ES-I3 (cell line): Measurements from ENCODE around the gene MOGAT3.
A peak's percentile ranks its signal among the peaks of the same experiment; 100 is the strongest.

Source experiments
- H3K36me3 ChIP-seq: 2 replicates; pipeline ENCODE4 v1.6.1; 2013; ENCODE audit warnings: mild to moderate bottlenecking, low read length, control low read depth, moderate library complexity; ENCODE audit not compliant: insufficient read depth
- H3K4me1 ChIP-seq: 2 replicates; pipeline ENCODE4 v1.6.1; 2013; ENCODE audit warnings: mild to moderate bottlenecking, control low read depth, low read length; ENCODE audit not compliant: insufficient read depth
- H3K9ac ChIP-seq: 2 replicates; pipeline ENCODE4 v1.6.1; 2013; ENCODE audit warnings: low read depth, mild to moderate bottlenecking, low read length, moderate library complexity
- H3K9me3 ChIP-seq: 2 replicates; pipeline ENCODE4 v1.6.1; 2013; ENCODE audit warnings: mild to moderate bottlenecking, low read length, moderate library complexity; ENCODE audit not compliant: control insufficient read depth, insufficient read depth

Gene MOGAT3

DNA sequence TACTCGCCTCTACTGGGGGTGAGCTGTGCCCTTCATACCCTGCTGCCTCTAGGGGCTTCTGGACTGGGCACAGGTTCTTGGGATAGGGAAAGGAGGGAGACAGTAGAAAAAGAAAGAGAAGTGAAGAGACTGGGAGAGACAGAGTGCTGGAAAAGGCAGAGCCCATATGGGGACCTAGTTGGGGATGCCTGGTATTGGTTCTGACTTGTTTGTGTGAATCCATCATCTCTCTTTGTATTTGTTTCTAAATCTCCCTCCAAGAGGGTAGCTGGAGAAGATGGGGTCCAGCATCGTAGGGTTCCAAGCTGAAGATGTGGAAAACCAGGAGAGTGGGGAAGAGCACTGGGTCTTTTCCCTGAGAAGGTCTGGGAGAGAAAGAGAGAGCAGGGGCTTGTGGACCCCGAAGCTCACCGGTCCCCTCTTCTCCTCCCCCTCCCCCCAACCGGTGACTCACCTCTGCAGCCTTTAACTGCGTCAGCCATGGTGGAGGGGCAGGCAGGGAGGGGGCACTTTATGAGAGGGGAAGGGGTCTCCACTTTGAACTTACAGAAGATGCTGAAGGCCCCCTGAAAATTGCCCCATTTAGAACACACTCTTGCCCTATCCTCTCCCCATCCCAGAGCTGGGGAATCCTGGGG lies 32.3 kb downstream of the MOGAT3 start:
- H3K9me3 ChIP-seq: no peaks in the 10 kb centered on the region
- H3K9ac ChIP-seq: peak overlapping the region; percentile 53; the same call in 1 of the 2 replicates
- H3K4me1 ChIP-seq: peaks cover 16% of the 10 kb centered on the region
- no peaks in the 10 kb centered on the region for H3K36me3 ChIP-seq

DNA sequence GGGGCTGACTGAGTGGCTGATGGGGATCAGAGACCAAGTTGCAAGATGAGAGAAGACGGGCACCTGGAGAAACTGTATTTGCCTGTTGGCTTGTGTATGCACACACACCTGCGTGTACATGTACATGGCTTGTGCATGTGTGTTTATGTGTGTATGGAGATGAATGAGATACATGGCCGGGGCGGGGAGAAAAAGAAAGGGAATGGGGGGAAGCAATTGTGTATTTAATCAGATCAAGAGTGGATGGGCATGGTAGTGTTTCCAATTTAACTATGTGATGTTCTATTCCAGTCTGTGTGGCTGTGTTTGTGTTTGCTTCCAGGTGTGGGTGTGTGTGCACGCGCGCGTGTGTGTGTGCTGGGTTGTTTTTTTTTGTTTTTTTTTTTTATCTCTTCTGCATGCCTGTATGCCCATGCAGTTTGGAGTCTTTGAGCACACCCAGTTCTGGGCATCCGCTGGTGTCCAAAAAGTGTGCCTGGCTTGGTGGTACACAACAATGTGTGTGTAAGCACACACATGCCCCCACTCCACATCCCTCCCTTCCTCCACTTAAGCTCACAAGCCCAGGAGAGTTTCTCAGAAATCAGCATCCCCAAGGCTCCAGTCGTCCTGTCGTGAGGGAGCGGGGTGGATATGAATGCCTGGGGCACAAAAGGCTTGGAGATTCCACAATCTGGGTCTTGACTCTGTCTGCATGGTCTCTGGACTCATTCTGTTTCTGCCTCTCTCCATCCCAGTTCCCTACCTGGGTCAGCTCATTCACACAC lies 33.0 kb downstream of the MOGAT3 start:
- H3K9ac ChIP-seq: peak overlapping the region; percentile 53
- H3K9me3 ChIP-seq: no peaks in the 10 kb centered on the region
- no peaks in the 10 kb centered on the region for H3K36me3 ChIP-seq
- peaks cover 16% of the 10 kb centered on the region for H3K4me1 ChIP-seq

DNA sequence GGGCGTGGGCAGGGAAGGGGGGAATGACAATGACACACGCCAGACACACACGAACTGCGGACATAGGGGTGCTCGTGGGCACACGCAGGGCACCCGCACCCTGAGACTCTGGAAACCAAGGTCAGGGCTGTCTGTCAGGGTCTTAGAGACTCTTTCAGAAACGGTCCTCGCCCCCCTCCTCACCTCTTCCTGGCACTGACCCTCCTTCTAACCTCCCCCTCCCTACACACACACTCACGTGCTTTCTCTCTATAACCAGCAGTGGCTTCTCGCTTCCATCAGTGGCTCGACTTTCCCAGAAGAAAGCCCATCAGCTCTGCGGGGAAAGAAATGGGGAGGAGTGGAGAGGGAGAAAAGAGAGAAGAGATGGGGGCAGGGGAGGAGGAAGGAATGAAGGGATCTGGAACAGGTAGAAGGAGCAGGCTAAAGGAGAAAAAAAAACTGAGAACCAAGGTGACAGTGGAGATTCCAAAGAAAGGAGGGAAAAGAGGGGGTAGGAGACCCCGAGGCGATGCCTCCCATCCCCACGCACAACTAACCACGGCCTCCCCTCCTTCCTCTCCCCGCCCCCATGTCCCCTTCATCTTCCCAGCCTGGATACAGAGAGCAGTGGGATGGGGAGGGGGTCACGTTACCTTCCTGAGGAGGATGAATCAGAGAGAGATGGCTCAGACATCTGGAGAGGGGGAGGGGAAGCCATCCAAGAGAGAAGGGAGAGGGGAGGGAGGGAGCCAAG lies 33.8 kb downstream of the MOGAT3 start:
- Histone ChIP-seq H3K9ac (peak overlapping the region; percentile 53), H3K4me1 (peaks cover 16% of the 10 kb centered on the region), H3K36me3 (no peaks in the 10 kb centered on the region), H3K9me3 (no peaks in the 10 kb centered on the region)

DNA sequence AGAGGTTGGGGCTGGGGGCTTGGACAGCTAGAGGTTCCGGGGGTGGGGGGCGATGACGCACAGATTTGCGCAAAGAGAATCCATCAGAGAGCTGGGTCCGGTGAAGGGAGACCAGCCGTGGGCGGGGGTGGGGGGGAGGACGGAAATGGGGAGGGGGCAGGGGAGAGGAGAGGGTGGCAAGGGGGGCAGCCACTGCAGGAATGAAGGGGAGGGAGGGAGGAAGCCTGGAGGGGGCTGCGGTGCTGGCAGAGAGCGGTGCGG lies 34.3 kb downstream of the MOGAT3 start:
- Histone ChIP-seq H3K9ac (peak overlapping the region; percentile 53), H3K4me1 (peaks cover 17% of the 10 kb centered on the region), H3K9me3 (no peaks in the 10 kb centered on the region), H3K36me3 (no peaks in the 10 kb centered on the region)

DNA sequence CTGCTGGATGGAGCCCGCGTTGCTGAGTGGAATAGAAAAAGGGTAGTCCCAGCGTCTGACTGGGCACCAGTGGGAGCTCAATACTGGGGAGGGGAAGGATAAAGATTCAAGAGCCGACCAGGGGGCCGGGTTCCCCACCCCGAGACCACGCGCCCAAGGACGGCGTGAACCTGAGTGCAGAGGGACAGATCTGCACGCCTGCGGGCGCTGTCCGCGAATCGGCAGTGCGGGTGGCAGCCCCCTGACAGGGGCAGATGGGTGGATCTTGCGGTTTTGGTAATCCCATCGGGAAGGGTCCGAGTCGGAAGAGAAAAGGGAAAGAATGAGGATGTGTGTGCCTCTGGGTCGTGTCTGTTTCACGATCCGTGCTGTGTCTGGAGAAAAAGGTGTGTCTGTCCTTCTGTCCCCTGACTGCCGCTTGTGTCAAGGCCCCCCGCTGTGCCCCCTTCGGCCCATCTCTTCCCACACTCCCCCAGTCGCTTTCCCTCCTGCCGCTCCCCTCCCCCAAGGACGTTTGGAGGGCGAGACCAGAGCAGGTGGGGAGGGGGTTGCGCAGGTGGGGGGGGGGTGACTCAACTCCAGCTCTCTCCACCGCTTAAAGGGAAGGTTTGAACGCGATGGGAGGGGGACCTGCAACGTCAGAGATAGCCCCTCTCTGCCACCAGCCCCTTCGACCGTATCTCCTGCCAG lies 34.7 kb downstream of the MOGAT3 start:
- no peaks in the 10 kb centered on the region for H3K36me3 ChIP-seq
- no peaks in the 10 kb centered on the region for H3K9me3 ChIP-seq
- H3K4me1 ChIP-seq: peaks cover 22% of the 10 kb centered on the region
- H3K9ac ChIP-seq: peak overlapping the region; percentile 66

DNA sequence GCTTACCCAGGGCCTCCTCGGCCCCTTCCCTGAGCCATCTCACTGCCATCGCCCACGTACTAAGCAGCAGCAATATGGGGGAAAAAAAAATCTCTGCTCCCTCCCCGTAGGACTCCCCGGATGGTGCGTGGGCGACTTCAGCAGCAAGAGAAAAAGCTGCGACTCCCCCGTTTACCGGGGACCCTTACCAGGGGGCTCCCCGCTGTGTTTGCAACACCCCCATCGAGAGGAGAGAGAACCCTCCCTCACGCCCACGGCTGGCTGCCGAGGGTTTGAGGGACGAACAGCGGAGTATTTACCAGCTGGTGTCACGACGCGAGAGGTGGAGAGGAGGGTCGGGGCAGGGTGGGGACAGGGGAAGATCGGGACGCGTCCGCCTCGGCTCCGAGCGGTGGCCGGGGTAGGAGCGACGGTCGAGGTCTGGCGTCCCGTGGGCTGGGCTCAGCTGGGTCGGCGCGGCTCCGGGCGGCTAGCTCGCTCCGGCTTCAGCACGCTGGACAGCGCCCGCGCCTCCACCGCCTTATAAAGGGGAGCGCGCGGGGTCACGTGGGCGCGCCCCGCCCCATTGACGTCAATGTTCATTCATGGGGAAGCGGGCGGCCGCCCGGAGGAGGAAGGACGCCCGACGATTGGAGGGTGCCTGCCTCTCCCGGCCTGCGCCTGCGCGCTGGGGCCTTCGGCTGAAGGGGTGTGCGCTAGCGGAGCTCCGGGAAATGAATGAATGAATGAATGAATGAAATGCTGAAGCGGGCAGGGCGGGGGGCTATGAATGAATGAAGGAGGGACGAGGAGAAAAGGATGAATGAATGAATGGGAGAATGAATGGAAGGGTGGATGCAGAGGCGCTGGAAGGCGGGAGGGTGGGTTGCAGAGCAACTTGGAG lies 35.5 kb downstream of the MOGAT3 start, which contains the start of gene VGF:
TSS of gene VGF (minus strand) at position 495 of the 883 bp plus-strand sequence. CDS start 726 bp downstream, outside the sequence.
- Histone ChIP-seq H3K9ac (peak within 1 kb of the TSS; percentile 80), H3K9me3 (no peaks in the 10 kb centered on the region), H3K36me3 (no peaks in the 10 kb centered on the region), H3K4me1 (peaks cover 23% of the 10 kb centered on the region)

DNA sequence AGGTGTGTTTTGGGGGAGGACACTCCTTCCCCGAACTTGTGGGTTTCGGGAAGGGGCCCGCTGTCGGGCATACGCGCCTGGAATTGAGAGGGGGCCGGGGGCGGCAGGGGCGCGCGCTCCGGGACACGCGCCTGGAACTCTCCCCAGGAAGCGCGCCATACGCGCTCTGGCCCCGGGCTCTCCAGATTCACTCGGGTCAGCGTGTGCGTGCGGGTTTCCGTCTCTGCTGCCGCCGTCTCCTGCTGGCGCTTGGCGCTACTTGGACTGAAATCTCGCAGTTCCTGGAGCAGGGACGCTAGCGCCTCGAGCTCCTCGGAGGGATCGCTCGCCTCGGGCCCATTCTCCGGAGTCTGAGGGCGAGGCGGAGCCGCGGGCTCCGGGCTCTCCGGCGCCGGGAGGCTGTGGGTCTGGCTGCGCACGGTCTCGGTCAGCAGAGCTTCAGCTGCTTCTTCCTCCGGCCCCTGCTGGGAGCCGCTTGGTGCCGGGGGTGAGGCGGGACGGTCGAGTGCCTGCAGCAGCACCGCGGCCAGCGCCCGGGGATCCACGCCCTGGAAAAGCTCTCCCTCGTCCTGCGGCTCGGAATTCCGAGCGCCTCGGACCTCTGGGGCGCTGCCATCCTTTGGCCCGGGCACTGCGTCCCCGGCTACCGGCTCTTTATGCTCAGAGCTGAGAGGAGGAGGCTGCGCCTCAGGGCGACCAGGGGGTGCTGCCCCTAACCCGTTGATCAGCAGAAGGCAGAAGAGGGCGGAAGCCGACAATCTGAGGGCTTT lies 36.6 kb downstream of the MOGAT3 start:
- Histone ChIP-seq H3K9ac (peak overlapping the region; percentile 80), H3K9me3 (no peaks in the 10 kb centered on the region), H3K36me3 (no peaks in the 10 kb centered on the region), H3K4me1 (peaks cover 31% of the 10 kb centered on the region)

DNA sequence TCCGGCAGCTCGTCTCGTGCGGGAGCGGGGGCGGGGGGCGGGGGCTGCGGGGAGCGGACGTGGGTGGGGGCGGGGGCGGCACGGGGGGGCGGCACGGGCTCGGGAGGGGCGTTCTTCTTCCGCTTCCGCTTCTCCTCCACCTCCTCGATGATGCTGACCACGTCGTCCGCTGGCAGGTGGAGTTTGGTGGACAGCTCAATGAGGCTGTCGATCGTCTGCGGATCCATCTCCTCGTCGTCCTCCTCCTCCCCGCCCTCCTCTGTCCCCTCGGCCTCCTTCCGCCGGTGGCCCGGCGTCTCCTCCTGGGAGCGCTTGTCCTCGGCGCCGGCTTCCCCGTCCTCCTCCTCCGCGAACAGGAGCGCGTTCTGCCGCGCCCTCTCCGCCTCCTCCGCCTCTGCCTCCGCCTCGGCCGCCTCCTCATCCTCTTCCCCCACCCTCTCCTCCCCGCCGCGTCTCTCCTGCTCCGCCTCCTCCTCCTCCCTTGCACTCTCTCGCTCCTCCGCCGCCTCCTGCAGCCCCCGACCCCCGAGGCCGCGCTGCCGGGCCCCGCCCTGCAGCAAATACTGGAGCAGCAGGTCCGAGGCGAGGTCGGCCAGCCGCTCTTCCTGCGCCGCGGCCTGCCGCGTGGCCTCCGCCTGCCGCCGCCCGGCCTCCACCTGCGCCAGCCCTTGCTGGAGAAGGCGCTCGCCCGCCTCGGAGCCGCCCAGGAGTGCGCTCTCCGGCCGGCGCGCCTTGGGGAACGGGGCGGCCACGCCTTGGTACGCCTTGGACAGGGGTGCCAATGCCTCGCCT lies 37.4 kb downstream of the MOGAT3 start:
- no peaks in the 10 kb centered on the region for H3K9me3 ChIP-seq
- peak overlapping the region; percentile 80 for H3K9ac ChIP-seq
- peaks cover 33% of the 10 kb centered on the region for H3K4me1 ChIP-seq
- no peaks in the 10 kb centered on the region for H3K36me3 ChIP-seq

DNA sequence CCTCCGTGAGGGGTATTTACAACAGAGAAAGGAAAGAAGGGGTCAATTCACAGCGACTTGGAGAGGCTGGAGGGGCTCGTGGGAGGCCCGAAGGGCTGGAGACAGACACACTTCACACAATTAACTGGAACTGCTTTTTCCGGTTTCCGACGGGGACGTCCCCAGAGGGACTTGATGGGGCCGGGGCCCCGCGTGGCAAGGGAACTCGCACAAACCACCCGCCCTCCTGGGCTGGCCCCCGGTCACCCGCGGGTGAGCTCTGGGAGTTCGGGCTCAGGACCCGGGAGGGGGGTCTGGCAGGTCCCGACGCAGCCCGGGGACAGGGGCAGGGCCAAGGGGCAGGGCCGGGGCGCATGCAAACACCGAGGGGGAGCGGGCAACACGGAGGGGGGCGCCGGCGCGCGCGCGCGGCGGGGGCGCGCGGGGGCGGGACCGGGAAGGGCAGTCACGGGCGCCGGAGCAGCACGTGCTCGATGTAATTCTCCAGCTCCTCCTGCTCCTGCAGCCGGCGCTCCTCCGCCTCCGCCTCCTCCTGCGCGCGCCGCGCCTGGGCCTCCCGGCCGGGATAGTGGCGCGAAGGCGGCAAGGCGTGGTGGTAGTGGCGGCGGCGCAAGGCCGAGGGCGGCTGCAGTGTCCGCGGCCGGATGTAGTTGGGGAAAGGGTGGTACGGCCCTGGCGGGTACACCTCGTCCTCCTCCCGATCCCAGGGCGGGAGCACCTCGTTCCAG lies 38.1 kb downstream of the MOGAT3 start:
- Histone ChIP-seq H3K4me1 (peaks cover 25% of the 10 kb centered on the region), H3K36me3 (no peaks in the 10 kb centered on the region), H3K9me3 (no peaks in the 10 kb centered on the region), H3K9ac (peak overlapping the region; percentile 60)

DNA sequence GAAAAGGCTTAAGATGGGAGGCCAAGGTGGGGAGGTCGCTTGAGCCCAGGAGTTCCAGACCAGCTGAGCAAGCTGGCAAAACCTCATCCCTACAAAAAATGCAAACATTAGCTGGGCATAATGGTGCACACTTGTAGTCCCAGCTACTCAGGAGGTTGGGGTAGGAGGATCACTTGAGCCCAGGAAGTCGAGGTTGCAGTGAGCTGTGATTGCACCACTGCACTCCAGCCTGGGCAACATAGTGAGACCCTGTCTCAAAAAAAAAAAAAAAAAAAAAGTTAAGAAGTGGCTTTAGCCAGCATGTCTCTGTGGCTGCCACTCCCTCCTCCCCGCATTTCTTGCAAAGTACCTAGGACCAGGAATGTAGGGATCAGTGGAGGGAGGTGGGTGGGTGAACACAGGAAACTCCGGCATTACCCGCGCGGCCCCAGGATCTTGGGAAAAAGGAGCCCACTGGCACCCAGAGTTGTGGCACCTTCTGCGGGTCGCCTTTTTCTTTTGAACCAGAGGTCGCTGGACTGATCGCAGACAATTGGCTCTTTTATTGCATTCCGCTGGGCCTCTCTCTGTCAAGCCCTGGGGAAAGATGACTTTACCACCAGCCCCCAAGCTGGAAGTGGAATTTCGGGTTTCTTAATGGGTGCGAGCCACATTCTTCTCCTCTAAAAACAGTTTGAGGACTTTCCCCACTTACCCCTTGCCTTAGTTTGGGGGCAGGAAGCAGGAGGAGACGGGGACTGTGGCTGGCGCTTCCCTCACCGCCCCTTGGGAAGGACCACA lies 39.0 kb downstream of the MOGAT3 start:
- H3K4me1 ChIP-seq: peaks cover 31% of the 10 kb centered on the region
- H3K9me3 ChIP-seq: no peaks in the 10 kb centered on the region
- H3K36me3 ChIP-seq: 0 out of 2 replicates have a peak, but pooled peaks cover 4% of the 10 kb centered on the region
- peak overlapping the region; percentile 60 for H3K9ac ChIP-seq

DNA sequence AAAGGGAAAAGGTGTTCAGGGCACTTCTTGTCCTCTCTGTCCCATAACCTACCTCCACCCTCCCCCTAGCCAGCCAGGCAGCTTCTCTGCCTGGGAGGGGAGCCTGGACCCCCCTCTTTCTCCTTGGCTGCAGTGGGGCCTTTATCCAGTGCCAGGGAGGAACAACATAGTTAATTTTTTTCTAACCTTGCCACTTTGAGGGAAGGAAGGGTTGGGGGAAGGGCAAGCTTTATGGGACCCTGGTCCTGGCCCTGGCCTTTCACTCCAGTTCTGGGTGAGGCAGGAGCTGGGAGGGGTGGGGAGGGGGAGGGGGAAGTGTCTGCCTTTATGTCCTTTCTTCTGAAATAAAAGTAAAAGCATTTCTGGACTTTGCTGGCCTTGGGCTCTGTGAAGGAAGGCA lies 39.9 kb downstream of the MOGAT3 start:
- Histone ChIP-seq H3K4me1 (peaks cover 38% of the 10 kb centered on the region), H3K36me3 (0 out of 2 replicates have a peak, but pooled peaks cover 4% of the 10 kb centered on the region), H3K9me3 (no peaks in the 10 kb centered on the region), H3K9ac (no peak overlapping the region)
